Astrocyte of the cerebellum (primary cell): Measurements from ENCODE around the gene TMEM267.
A peak's percentile ranks its signal among the peaks of the same experiment; 100 is the strongest.
"Not testable (repeated sequence)": the region's sequence is repeated elsewhere in the genome, so short reads cannot be mapped to it uniquely, and the experiment has no call there.

ENCODE experiments used
- DNase-seq: peaks from one replicate; pipeline ENCODE4 v3.0.0-alpha.2; 2011; ENCODE audit warnings: low read depth
- H3K4me3 ChIP-seq: 2 replicates; pipeline ENCODE4 v1.5.1; 2011; ENCODE audit warnings: mild to moderate bottlenecking, low read depth, low read length, moderate library complexity
- CTCF ChIP-seq: IDR thresholded peaks from 2 replicates; pipeline ENCODE4 v1.5.1; 2012; ENCODE audit warnings: low read length, low read depth, moderate library complexity, mild to moderate bottlenecking; ENCODE audit errors: missing control alignments
- in situ Hi-C: cut with HindIII; loops from 2 replicates; pipeline ENCODE4 v1.10.0; 2017; ENCODE audit warnings: low sequenced_read_pairs

Gene TMEM267

DNA sequence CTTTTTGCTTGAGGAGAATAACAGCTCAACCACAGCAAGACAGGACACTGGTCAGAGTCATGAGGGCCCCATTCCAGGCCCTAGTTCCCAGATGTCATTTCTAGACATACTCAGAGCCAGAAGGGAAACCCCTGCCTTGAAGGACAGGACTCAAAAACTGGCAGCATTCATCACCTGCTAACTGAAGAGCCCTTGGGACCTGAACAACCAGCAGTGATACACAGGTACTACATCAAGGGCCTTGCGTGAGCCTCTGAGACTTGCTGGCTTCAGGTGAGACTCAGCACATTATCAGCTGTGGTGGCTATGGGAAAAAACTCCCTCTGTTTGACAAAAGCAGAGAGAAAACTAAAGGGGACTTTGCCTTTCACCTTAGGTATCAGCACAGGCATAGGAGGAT is 22.6 kb downstream of the TMEM267 start:
- in situ Hi-C loops = no loop called here
- no peak for DNase-seq
- no peak overlapping the region for H3K4me3 ChIP-seq
- no peak for TF ChIP-seq CTCF

- in situ Hi-C loops = no loop called here
- DNase-seq = no peak
These were observed 27.1 kb downstream of the TMEM267 start for GRCh38 chr5:43456556-43456955.

DNA sequence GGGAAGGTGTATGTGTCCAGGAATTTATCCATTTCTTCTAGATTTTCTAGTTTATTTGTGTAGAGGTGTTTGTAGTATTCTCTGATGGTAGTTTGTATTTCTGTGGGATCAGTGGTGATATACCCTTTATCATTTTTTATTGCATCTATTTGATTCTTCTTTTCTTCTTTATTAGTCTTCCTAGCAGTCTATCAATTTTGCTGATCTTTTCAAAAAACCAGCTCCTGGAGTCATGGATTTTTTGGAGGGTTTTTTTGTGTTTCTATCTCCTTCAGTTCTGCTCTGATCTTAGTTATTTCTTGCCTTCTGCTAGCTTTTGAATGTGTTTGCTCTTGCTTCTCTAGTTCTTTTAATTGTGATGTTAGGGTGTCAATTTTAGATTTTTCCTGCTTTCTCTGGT is 42.1 kb downstream of the TMEM267 start:
- in situ Hi-C loops, H3K4me3 ChIP-seq, DNase-seq: not testable (repeated sequence)

More at GRCh38 chr5:43456556-43456955, 27.1 kb downstream of the TMEM267 start:
- TF ChIP-seq CTCF = no peak
- no peak overlapping the region for H3K4me3 ChIP-seq

GRCh38 chr5:43437062-43437660 is 46.5 kb downstream of the TMEM267 start:
- in situ Hi-C loops = no loop called here
- no peak overlapping the region for H3K4me3 ChIP-seq
- DNase-seq = no peak
- TF ChIP-seq CTCF = no peak

DNA sequence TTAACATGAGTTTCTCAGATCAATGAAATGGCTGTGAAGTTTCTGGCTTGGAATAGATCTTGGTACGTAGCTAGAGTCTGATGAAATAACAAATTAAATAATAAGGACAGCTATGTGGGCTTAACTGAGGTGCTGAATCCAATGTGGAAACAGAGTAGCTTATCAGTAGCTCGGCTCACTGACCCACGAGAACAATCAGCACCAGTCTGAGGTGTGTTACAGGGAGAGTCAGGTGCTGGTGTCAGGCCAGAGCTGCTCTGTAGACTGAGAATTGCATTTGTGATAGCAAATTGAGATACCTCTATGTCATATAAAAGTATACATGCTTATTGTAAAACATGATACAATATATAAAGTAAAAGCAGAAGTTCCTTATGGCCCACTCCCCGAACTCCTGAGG is 50.3 kb downstream of the TMEM267 start:
- DNase-seq = no peak
- no peak overlapping the region for H3K4me3 ChIP-seq
- no peak for TF ChIP-seq CTCF
- in situ Hi-C loops = no loop called here

DNA sequence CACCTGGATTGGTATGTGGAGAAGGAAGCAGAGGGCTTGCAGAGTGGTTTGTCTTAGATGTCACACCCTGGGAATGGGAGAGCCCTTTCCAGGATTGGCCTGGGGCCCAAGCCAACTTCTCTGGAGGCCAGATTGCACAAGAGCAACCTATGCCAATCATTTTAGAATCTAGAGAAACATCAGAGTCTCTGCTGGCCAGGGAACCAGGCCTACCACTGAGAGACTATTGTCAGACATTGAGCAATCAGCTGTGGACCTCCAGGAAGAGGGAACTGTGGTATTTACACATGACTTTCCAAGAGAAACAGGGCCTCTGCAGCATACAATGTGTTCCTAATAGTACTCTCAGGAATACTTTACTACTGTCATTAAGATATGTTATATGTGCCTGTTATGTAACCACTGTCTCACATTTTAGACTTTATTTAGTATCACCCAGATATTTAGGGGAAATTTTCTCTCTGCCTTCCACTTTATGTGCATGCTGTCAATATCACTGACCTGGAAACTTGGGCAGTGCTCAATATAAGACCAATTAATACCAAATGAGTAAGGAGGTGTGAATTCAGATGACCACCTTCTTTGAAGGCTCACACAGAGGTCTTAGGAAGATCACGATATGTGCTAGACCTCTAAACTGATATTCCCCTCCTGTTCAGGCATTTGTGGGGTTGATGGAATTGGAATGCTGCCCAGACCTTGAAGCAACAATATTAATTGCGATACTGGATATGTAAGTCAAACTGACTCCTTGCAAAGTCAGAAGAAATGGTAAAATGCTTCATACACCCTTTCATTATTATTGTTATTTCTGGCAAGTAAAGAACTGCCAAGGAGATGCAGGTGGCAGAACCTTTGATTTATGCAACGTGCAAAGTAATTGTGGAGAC is 50.9 kb downstream of the TMEM267 start:
- no peak overlapping the region for H3K4me3 ChIP-seq
- peak; percentile 94 for DNase-seq
- TF ChIP-seq CTCF = no peak
- in situ Hi-C loops = no loop called here

DNA sequence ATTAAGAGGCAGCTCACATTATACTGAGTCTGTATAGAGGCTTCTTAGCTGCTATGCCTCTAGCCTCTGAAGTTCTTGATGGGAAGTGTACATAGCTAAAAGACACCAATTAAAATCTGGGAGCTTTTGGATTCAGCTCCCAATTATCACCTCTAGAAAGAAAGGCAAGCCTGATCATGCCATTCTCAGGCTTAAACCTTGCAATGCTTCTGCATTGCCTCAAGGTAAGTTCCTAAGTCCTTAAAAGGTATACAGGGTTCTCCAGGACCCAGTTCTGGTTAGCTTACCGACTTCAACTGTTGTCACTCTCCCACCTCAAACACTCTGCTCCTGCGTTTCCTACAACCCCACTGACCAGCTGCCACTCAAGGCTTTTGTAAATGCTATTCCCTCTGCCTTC is 54.0 kb downstream of the TMEM267 start:
- no peak for TF ChIP-seq CTCF
- H3K4me3 ChIP-seq = no peak overlapping the region
- in situ Hi-C loops = no loop called here
- no peak for DNase-seq
